ENCODE results near the gene ZDHHC11B.
"Not testable (repeated sequence)": the region's sequence is repeated elsewhere in the genome, so short reads cannot be mapped to it uniquely, and the experiment has no call there.

The ZDHHC11B gene

DNA sequence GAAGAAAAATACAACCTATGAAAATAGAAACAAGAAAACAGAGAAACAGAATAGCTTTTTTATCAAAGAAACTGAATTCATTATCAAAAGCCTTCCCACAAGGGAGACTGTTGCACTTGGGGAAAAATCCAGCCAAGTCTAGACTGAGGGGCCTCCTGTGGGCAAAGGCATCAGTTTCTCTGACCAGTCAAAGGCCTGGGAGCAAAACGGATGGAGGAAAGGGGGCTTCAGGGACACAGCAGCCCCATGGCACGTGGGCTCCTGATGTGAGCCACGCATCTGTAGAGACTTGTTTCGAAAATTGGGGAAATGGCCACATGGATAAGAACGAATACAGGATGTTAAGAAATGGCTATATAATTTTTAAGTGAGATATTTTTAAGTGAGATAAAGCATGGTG, 21.1 kb downstream of the ZDHHC11B start:
- peaks cover 15% of the 10 kb centered on the region for H3K27me3 ChIP-seq (ENCODE audit: insufficient read depth, low read depth, severe bottlenecking)
- DNase-seq = no peak
- H3K36me3 ChIP-seq = no peaks in the 10 kb centered on the region

DNA sequence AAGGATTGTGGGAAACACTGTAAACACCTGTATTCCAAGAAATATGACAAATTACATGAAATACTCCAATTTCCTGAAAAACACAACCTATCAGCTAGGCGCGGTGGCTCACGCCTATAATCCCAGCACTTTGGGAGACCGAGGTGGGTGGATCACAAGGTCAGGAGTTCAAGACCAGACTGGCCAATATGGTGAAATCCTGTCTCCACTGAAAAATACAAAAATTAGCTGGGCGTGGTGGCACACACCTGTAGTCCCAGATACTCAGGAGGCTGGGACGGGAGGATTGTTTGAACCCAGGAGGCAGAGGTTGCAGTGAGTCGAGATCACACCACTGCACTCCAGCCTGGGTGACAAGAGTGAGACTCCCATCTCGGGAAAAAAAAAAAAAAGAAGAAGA, 21.5 kb downstream of the ZDHHC11B start:
- H3K36me3 ChIP-seq; DNase-seq; H3K4me3 ChIP-seq (ENCODE audit: low read depth, low read length); H3K27ac ChIP-seq: not testable (repeated sequence)
- Histone ChIP-seq H3K27me3 (ENCODE audit: insufficient read depth, low read depth, severe bottlenecking) (peaks cover 15% of the 10 kb centered on the region), H3K9me3 (ENCODE audit: severe bottlenecking) (peaks cover 13% of the 10 kb centered on the region)

More for the DNA sequence above, 21.1 kb downstream of the ZDHHC11B start:
- TF ChIP-seq, protein P1, sequence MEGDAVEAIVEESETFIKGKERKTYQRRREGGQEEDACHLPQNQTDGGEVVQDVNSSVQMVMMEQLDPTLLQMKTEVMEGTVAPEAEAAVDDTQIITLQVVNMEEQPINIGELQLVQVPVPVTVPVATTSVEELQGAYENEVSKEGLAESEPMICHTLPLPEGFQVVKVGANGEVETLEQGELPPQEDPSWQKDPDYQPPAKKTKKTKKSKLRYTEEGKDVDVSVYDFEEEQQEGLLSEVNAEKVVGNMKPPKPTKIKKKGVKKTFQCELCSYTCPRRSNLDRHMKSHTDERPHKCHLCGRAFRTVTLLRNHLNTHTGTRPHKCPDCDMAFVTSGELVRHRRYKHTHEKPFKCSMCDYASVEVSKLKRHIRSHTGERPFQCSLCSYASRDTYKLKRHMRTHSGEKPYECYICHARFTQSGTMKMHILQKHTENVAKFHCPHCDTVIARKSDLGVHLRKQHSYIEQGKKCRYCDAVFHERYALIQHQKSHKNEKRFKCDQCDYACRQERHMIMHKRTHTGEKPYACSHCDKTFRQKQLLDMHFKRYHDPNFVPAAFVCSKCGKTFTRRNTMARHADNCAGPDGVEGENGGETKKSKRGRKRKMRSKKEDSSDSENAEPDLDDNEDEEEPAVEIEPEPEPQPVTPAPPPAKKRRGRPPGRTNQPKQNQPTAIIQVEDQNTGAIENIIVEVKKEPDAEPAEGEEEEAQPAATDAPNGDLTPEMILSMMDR (IDR thresholded peaks at IDR 0.05; ENCODE audit: low read depth, low read length) = no peak
- Histone ChIP-seq H3K4me3 (ENCODE audit: low read depth, low read length) (no peak overlapping the region), H3K27ac (no peak overlapping the region), H3K9me3 (ENCODE audit: severe bottlenecking) (peaks cover 13% of the 10 kb centered on the region)

DNA sequence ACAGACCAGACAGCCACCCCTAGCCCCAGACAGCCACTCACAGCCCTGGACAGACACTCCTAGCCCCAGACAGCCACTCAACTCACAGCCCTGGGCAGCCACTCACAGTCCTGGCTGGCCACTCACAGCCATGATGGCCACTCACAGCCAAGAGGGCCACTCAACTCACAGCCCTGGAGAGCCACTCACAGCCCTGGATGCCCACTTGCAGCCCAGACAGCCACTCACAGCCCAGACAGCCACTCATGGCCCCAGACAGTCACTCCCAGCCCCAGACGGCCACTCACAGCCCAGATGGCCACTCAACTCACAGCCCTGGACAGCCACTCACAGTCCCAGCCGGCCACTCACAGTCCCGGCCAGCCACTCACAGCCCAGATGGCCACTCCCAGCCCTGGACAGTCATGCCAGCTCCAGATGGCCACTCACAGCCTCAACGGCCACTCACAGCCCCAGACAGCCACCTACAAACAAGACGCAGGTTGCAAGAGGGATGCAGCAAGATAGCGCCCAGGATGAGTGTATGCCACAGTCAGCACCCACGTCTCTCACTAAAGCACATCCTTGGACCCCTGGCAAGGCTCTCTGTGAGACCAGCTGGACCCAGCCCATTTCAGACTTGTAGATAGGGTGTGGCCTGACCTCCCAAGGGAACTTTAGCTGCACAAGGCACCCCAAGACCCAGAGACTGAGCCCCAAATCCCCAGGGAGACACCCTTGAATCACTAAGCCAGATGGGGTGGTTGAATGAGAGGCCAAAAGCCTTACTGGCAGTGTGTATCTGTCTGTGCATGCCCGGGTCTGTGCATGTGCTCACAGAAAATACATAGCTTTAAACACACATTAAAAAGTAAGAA, 22.4 kb downstream of the ZDHHC11B start:
- Histone ChIP-seq H3K27me3 (ENCODE audit: insufficient read depth, low read depth, severe bottlenecking) (peaks cover 14% of the 10 kb centered on the region), H3K9me3 (ENCODE audit: severe bottlenecking) (peaks cover 13% of the 10 kb centered on the region), H3K36me3 (no peaks in the 10 kb centered on the region), H3K4me3 (ENCODE audit: low read depth, low read length) (no peak overlapping the region), H3K27ac (no peak overlapping the region)
- DNase-seq = peak; percentile 47
- TF ChIP-seq, protein P1 (IDR thresholded peaks at IDR 0.05; ENCODE audit: low read depth, low read length) = no peak

DNA sequence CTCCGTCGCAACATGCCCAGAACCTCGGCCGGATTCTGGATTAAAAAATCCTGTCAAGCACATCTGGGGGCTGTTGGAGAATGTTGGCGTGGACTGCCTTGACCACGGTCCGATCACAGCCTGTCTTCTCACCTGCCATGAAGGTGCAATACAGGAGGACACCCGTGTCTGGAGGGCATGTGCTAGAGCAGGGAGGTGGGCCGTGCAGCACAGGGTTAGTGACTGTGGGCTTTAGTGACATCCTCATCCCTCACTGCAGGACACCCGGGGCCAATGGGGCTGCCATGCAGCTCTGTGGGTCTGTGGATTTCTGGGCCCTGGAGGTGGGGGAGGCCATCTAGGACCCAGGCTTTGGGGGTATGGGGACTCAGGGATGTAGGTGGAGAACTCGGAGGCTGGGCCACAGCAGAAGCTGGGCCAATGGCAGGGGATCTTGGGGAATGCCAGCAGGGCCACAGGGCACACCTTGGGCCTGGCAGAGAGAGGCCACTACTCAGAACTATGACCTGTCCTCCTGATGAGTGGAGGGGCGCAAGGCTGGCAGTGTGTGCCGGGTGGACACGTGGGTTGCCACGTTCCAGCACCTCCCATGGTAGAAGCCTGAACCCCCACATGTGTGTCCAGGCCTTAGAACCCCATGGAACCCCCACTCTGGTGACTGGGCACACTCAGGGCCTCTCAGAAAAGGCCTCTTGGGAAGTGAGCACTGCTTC, 23.3 kb downstream of the ZDHHC11B start:
- H3K9me3 ChIP-seq (ENCODE audit: severe bottlenecking) = peaks cover 13% of the 10 kb centered on the region
- no peaks in the 10 kb centered on the region for H3K36me3 ChIP-seq
- no peak for DNase-seq
- TF ChIP-seq, protein P1 (IDR thresholded peaks at IDR 0.05; ENCODE audit: low read depth, low read length) = no peak
- no peak overlapping the region for H3K27ac ChIP-seq
- H3K4me3 ChIP-seq (ENCODE audit: low read depth, low read length) = no peak overlapping the region
- peaks cover 10% of the 10 kb centered on the region for H3K27me3 ChIP-seq (ENCODE audit: insufficient read depth, low read depth, severe bottlenecking)

DNA sequence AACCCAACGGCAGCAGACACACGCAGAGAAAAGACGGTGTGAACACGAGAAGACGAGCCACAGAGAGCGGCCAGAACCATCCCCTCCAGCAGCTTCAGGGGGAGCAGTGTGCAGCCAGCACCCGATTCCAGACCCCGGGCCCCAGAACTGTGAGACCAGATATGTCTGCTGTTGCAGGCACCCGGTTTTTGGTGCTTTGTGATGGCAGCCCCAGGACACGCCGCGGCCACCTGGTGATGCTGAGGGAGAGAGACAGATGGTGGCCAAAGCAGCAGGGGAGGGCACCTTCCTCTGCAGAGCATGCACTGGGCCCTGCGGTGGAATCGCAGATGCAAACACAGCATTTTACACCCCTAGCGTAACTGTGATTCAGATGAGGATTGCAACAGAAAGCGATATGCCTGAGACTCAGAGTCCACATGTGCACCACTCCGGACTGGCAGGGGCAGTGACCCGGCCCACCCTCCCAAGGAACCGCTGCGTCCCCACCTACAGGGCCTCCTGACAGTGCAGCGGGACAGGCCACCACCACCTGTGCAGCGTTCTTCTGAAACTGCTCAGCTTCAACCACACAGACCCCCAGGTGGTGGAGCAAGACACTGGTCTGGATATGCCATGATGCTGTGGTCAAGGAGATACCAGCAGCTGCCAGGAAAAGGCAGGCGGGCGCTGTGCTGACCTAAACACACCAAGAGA, 24.0 kb downstream of the ZDHHC11B start:
- TF ChIP-seq, protein P1 (IDR thresholded peaks at IDR 0.05; ENCODE audit: low read depth, low read length) = no peak
- H3K27me3 ChIP-seq (ENCODE audit: insufficient read depth, low read depth, severe bottlenecking) = peaks cover 3% of the 10 kb centered on the region
- H3K36me3 ChIP-seq = no peaks in the 10 kb centered on the region
- DNase-seq = no peak
- H3K4me3 ChIP-seq (ENCODE audit: low read depth, low read length) = no peak overlapping the region
- H3K9me3 ChIP-seq (ENCODE audit: severe bottlenecking) = peaks cover 10% of the 10 kb centered on the region
- no peak overlapping the region for H3K27ac ChIP-seq

All from WERI-Rb-1 (cell line).